MV-4-11 (cell line): ENCODE data around the gene PLN.
A peak's percentile ranks its signal among the peaks of the same experiment; 100 is the strongest.

Experiments used
- DNase-seq: peaks from one replicate; lab custom pipeline; 2025; lab: John Stamatoyannopoulos, UW

The PLN gene

DNA sequence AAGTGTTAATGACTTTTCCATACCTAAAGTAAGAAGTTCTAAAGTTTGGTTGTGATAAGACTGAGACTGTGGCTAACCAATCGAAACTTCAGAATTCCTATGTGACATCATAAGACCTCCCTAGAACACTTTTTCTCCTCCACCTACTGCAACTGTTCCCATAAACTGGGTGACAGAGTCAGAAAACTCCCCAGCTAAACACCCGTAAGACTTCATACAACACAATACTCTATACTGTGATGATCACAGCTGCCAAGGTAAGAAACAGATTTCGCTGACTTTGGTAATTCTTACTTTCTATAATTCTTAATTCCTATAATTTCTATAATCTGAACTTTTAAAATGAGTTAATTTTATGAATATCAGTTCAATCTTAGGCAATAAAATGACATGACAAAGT is at the start of gene PLN:
PLN (plus strand) TSS at position 161 of the 400 bp plus-strand sequence. CDS start 10,626 bp downstream, outside the sequence.
- DNase-seq, result no peak

DNA sequence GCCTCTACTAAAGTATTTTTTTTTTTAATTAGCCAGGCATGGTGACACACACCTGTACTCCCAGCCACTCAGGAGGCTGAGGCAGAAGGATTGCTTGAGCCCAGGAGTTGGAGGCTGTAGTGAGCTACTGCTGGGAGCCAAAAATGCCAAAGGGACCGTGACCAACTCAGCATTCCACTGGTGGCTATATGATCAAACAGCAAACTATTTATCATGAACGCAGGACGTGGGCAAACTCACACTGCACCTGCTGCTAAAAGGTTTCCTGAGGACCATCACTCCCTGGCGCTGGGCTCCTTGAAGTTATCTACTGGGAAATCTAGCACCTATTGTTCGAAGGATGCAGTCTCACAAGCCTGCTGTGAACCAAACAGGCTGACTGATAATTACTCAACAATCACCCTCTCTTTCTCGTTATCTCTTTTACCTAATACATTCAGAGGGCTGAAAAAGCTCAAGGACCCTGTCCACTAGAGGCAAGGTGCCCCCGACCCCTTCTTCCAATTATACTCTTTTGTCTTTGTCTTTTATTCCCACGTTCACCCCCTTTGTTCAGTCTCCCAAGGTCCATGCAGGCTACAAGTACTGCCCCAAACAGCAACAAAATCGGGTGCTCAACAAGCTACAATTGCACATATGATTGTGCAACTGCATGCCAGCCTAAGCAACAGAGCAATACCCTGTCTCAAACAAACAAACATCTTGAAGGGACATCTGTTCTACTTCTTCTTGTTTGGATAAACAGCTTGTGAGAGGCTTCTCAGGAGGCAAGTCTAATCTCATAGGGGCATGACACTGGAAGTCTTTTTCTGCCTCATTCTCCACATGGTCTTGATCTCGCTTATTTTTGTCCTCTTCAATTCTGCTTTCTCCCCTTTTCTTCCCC is 47.7 kb upstream of the PLN start:
- no peak for DNase-seq

DNA sequence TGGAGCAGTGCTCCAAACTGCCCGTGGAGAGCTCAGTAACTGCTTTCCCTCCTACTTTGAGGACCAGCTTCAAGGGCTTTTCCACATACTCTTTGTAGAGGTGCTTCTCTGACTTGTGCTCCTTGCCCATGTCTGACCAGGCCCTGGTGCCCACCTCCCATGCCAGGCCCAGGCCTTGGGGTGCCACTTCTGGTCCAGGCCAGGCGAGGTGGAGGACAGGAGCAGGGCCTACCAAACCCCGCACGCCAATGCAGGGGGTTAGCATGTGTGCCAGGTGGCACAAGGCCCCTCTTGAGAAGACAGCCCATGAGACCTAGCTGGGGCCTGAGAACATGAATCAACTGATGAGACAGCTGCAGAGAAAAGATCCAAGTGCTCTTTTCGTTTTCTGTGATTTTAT is 47.0 kb upstream of the PLN start:
- no peak for DNase-seq

DNA sequence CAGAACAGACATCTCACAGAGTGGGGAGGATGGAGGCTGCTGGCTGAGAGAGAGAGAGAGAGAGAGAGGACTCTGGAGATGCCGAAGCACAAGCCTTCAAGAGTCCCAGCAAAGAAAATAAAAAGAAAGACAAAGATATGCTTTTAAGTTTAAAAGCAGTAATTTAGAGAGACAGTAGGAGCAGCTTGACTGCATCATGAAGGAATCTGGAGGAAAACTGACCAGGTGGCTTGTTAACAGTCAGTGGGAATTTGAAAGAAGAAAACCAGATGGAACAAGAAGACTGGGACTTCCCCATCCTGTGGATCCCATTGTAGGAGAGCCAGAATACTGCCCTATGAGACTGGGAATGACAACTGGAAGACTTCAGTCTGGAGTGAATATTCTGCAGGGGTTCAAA is 46.3 kb upstream of the PLN start:
- no peak for DNase-seq

DNA sequence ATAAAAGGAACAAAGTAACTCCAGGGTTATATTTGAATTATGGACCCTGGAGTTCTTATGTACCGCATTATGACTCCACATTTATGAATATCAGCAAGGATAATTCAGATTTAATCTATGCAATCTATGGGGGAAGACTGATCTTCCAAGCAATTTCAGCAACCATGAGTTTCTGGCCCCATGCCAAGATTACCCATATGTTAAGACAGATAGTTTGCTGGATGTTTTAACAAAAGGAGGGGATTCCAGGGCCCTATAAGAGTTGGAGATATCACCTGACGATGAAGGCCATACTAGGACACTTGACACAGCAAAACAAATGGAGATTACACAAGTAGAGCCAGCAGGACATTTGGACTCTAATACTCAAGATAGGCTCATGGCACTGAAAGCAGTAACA is 45.9 kb upstream of the PLN start:
- DNase-seq, result no peak

DNA sequence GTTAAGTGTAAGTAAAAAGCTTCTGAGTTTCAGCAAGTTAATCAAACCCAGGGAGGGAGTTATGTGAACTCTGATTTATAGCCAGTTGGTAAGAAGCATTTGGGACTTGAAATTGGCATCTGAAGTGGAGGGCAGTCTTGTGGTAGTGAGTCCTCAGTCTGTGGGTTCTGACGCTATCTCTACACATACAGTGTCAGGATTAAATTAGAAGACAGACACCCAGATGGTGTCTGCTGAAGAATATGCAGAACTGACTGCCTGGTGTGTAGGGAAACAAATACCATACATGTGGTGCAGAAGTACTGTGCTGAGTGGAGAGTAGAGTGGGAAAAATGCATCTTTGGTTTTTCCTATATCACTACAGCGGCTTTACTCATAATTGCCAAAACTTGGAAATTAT is 43.5 kb upstream of the PLN start:
- DNase-seq, result no peak

DNA sequence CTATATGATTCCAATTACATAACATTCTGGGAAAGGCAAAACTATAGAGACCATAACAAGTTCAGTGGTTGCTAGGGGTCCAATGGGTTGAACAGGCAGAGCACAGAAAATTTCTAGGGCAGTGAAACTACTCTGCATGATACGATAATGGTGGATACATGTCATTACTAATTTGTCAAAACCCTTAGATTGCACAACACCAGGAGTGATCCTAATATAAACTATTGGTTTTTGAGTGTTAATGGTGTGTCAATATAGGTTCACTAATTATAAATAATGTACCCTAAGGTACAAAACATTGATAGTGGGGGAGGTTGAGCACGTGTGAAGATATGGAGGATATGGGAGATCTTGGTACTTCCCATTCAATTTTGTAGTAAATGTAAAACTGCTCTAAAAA is 42.4 kb upstream of the PLN start:
- DNase-seq, result no peak

DNA sequence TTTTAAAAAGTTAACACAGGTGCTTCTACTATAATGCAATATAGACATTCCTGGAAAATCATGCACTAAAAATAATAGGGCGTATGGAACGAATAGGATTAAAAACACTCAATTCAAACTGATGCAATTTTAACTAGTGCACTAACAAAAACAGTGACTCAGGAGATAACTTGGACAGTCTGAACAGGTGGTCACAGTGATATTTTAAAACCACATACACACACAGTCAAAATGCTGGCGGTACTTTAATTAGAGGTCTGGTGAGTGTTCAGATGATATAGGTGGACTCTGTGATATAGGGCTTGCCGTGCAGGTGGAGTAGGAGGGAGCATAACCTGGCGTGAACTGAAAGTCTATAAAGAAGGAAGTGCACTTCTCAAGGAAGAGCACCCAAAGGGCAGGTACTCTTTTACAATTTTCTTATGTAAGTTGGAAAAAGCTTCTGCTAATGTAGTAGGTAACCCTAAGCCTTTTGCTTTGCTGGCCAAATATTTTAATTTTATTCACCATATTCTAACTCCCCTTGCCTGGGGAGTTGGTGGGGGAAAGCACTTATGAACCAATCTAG is 41.9 kb upstream of the PLN start:
- no peak for DNase-seq

DNA sequence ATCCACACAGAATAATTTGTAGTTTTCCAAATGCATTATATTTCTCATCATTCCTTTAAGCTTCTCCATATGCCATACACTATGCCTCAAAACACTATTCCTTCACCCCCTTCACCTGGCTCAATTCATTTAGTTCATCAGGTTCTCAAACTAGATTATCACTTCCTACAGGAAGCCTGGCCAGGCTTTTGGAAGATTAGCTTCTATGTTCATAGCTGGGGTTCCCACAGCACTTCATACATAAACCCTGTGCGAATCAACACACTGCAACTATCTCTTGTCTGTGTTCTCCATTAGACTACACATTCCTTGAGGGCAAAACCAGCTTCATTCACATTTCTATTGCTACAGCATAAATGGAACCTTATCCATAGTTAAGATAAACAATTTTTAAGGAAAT is 40.5 kb upstream of the PLN start:
- DNase-seq, result no peak

DNA sequence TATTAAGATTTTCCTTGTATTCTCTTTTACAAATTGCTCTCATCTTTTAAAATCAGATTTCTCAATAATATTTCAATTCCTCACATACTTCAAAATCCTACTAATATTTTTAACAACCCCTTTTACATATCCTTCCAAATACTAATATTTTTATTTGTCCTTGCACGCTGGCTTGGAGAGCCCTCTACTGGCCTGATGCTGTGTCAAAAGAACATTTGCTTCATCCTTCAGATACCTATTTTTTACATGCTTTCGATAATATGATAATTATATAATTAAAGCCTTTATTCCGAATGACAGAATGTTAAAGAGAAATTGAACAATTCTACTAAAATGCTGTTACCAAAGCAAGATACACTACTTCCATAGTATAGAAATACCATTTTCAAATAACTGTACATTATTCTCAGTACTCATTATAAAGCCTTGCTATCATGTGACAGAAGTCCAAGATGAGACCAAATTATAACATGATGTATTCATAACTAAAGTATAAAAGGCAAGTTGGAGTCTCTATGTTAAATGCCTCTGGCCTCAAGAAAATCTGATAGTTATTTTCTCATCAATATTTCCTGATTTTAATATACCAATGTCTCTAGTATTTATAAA is 39.0 kb upstream of the PLN start:
- DNase-seq, result peak; percentile 1

DNA sequence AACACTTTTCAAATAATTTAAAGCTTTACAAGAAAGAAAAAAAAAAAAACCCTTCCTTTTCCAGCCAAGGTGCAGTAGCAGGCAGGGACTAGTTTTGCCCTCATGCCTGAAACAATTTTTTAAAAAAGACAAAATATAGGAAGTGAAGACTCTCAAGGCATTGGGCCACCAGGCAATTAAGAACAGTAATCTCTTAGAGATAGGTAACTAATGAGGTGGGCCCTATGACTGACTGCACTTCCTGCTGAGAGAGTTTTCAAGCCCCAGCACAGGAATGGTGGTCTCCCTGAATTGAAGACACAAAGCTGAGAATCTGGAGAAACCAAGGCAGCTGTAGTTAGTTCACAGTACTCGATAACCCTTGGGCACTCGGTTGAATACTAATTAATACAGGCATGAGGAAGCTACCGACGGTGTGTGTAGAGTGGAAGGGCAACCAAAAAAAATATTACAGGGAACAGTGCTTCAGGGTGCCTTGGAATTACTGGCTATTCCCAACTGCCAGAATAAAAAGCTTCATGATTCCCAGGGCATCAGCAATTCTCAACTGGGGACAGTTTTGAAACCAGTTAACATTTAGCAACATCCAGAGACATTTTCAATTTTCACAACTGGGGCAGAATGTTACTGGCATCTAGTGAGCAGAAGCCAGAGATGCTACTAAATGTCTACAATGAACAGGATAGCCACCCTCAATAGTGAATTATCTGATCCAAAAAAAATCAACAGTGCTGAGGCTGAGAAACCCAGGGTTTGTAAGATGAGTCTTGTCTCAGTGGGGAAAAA is 36.0 kb upstream of the PLN start:
- DNase-seq, result no peak

DNA sequence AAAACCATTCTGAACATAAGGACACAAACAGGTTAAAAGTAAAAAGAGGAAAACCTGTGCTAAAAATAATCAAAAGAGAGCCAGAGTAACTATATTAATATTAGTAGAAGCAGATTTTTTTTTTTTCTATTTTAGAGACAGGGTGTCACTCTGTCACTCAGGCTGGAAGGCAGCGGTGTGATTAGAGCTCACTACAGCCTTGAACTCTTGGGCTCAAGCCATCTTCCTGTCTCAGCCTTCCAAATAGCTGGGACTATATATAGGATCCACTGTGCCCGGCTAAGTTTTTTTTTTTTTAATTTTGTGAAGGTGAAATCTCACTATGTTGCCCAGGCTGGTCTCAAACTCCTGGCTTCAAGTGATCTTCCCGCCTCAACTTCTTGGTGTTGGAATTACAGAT is 33.4 kb upstream of the PLN start:
- no peak for DNase-seq

DNA sequence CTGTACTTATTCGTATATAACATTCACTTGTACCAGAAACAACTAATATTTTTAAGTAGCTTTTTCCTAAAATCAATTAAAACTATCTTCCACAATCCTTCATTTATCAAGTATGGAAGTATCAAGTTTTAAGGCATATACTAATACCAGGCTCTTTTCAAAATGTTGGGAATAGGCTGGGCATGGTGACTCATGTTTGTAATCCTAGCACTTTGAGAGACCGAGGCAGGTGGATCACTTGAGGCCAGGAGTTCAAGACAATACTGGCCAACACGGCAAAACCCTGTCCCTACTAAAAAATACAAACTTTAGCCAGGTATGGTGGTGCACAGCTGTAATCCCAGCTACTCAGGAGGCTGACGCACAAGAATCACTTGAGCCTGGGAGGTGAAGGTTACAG is 25.7 kb upstream of the PLN start:
- DNase-seq, result no peak

DNA sequence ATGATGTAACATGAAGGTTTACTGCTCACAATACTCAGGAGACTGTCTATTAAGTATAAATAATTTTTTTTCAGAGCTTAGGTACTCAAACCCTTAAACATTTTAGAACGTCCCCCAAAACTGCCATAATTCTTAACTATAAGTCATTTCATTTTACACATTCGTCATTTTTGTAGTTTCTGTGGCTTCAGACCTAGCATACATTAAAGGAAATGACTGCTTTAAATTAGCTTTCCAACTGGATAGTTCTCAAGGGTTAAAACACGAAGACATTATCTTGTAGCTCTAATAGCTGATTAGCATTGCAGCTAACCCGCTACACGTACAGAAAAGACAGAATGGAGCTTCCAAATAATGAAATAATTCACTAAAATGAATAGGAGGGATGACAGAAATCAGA is 24.9 kb upstream of the PLN start:
- no peak for DNase-seq

DNA sequence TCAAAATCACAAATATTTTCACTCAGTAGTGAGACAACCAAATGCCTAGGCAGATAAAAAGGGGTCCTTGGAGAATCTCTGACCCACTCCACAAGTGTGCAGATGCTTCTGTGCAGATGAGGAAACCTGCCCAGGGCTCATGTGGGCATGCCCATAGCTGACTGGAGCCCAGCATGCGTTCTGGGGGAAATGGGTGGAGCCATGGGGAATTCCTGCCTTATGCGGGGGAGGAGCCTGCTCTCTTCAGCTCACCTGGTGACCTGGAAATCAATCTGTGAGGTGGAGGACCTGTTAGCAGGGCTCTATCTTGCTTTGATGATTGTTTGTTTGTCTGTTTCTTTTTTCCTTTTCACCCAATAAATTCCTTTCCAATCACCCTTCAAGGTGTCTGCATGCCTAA is 23.4 kb upstream of the PLN start:
- no peak for DNase-seq

DNA sequence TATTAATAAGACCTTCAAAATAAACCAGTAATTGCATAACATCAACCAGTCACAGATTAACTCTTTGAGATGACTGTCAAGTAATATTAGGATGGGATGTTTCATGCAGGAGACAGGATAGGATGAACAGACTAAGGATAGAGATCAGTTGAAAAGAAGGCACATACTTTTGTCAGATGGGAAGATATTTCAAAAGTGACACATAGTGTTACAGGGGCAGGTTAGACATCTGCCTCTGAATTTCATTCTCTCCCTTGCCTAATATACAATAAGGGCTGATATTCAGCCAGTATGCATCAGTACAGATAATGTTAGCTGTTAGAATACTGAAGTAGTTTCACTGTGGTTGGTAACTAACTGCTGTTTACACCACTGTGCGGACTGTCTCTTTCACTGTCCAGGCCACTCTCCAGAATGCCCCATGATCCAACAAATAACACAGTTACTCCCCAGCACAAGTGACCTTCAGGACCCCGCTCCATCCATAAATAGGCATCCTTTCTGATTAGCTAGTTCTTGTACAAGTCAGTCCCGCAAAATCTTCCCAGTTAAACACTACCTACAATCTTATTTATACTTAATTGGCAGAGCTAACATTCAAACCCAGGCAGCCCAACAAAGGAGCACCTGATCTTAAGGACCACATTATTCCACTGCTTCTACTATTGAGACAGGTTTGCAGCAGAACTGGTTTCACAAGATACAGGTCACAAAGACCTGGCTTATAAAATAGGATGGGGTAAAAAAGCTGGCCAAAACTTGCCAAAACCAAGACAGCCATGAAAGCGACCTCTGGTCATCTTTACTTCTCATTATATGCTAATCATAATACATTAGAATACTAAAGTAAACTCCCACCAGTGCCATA is 21.9 kb upstream of the PLN start:
- DNase-seq, result no peak

DNA sequence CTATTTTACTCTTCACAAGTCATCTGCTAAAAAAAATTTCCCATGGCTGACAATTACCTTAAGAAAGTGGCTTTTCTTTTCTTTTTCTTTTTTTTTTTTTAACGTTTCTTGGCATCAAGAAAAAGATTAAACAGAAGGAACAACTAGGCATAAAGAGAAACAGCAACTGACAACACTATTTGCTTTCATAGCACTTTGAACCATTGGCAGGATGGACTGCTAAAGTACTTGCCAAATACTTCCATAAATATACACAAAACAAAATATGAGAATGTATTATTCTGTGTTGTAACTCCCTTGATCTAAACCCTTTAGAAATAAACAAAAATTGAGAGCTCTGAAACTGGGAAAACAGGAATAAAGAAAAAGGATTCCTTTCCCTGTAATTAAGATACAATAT is 20.0 kb upstream of the PLN start:
- no peak for DNase-seq

DNA sequence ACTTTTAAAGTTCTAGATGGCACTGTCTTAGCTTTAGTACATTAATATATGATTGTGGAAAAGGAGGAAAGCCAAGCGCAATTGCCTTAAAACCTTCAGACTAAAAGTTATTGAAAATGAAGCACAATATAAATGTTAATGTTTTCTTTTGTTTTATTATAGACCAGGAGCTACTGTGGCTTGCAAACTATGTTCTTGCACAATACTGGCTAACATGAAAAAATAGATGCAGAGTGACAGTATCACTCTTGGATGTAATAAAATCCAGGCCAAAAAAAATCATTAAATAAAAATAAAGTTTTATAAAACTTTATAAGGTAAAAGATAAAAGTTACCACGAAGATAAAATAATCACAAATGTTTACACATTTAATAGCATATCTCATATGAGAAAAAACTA is 18.3 kb upstream of the PLN start:
- DNase-seq, result no peak

DNA sequence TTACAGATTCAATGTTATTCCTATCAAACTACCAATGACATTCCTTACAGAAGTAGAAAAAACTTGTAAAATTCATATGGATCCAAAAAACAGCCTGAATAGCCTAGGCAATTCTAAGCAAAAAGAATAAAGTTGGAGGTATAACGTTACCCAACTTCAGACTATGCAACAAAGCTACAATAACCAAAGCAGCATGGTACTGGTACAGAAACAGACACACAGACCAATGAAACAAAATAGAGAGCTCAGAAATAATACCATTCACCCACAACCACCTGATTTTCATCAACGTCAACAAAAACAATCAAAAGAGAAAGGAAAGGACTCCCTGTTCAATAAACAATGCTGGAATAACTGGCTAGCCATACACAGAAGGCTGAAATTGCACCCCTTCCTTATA is 17.2 kb upstream of the PLN start:
- no peak for DNase-seq

DNA sequence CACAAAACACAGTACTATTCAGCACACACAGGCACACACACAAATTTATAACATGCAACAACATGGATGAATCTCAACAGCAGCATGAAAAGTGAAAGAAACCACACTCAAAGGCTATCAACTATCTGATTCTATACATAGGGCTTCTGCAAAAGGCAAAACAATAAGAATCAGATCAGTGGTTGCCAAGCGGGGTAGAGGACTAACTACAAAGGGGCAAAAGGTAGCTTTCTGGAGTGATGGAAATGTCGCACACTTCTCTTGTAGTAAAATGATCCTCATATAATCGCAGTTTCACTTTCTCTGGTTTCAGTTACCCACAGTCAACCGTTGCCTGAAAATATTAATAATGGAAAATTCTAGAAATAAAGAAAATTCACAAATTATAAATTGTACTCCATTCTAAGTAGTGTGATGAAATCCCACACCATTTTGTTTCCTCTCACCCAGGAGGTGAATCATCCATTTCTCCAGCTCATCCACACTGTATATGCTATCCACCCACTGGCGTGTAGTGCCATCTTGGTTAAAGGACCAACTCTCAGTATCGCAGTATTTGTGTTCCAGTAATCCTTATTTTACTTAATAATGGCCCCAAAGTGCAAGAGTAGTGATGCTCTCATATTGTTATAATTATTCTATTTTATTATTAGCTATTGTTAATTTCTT is 12.8 kb upstream of the PLN start:
- no peak for DNase-seq

DNA sequence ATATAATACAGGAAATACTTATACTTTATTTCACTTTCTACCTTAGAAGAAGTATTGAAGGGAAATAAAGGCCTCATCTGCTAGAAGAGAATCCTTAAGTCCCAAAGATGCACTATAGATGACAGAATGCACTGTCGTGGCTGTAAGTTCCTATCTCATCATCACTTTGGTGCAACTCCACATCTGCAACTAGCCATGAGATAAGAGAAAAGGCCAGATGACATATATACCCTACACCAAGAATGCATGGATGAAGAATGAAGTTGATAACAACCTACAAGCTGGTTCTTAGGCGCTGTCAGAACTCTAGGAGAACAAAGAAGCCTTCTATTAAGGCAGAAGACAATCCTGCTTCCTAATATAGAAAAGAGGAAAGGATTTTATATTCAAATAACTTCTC is 11.6 kb upstream of the PLN start:
- no peak for DNase-seq
